ENCODE results near the gene LARGE1.

LARGE1 gene

GRCh38 chr22:33853200-33854097 is 66.8 kb downstream of the LARGE1 start:
- DNase-seq, result no peak

GRCh38 chr22:33851821-33852384 is 68.4 kb downstream of the LARGE1 start:
- no peak for DNase-seq

- DNase-seq, result no peak
These were observed 69.0 kb downstream of the LARGE1 start for GRCh38 chr22:33851240-33851639.

GRCh38 chr22:33850724-33851123 is 69.6 kb downstream of the LARGE1 start:
- DNase-seq, result no peak

GRCh38 chr22:33850193-33850592 is 70.1 kb downstream of the LARGE1 start:
- DNase-seq, result no peak

- no peak for DNase-seq
These were observed 72.0 kb downstream of the LARGE1 start for GRCh38 chr22:33848251-33848650.

- no peak for DNase-seq
These were observed 76.0 kb downstream of the LARGE1 start for GRCh38 chr22:33844273-33844672.

GRCh38 chr22:33842421-33843094 is 77.7 kb downstream of the LARGE1 start:
- no peak for DNase-seq

- DNase-seq, result no peak
These were observed 78.3 kb downstream of the LARGE1 start for GRCh38 chr22:33842006-33842354.

GRCh38 chr22:33841281-33842005 is 78.8 kb downstream of the LARGE1 start:
- no peak for DNase-seq

- DNase-seq, result no peak
These were observed 81.6 kb downstream of the LARGE1 start for GRCh38 chr22:33838644-33839043.

GRCh38 chr22:33837826-33838225 is 82.5 kb downstream of the LARGE1 start:
- DNase-seq, result no peak

GRCh38 chr22:33835265-33835664 is 85.0 kb downstream of the LARGE1 start:
- DNase-seq, result no peak

GRCh38 chr22:33832558-33833151 is 87.6 kb downstream of the LARGE1 start:
- DNase-seq, result no peak

- DNase-seq, result no peak
These were observed 88.6 kb downstream of the LARGE1 start for GRCh38 chr22:33831651-33832050.

- no peak for DNase-seq
These were observed 89.1 kb downstream of the LARGE1 start for GRCh38 chr22:33831207-33831606.

- DNase-seq, result no peak
These were observed 90.6 kb downstream of the LARGE1 start for GRCh38 chr22:33829546-33830280.

GRCh38 chr22:33828302-33828701 is 92.0 kb downstream of the LARGE1 start:
- no peak for DNase-seq

- no peak for DNase-seq
These were observed 94.5 kb downstream of the LARGE1 start for GRCh38 chr22:33825761-33826160.

- no peak for DNase-seq
These were observed 96.7 kb downstream of the LARGE1 start for GRCh38 chr22:33823552-33823951.

GRCh38 chr22:33821290-33821689 is 99.0 kb downstream of the LARGE1 start:
- DNase-seq, result no peak

GRCh38 chr22:33819743-33820142 is 100.5 kb downstream of the LARGE1 start:
- DNase-seq, result no peak

Measured in effector CD4-positive, alpha-beta T cell (primary cell).